SKM-1 (cell line): Measurements from ENCODE around the gene NLRP6.
"Not testable (repeated sequence)": the region's sequence is repeated elsewhere in the genome, so short reads cannot be mapped to it uniquely, and the experiment has no call there.

Experiments used
- DNase-seq: peaks from one replicate; lab custom pipeline; 2025; ENCODE audit not compliant: unreplicated experiment; lab: John Stamatoyannopoulos, UW

Gene NLRP6

GRCh38 chr11:306645-307371, 28.6 kb downstream of the NLRP6 start:
- DNase-seq, result no peak

GRCh38 chr11:307766-308708, 29.8 kb downstream of the NLRP6 start, which contains the start of gene IFITM2:
TSS of gene IFITM2 (plus strand) at chr11:307816. CDS start at chr11:308193, 377 bp downstream.
- peak; percentile 91 for DNase-seq

GRCh38 chr11:308740-309665, 30.8 kb downstream of the NLRP6 start:
- DNase-seq, result not testable (repeated sequence)

DNA sequence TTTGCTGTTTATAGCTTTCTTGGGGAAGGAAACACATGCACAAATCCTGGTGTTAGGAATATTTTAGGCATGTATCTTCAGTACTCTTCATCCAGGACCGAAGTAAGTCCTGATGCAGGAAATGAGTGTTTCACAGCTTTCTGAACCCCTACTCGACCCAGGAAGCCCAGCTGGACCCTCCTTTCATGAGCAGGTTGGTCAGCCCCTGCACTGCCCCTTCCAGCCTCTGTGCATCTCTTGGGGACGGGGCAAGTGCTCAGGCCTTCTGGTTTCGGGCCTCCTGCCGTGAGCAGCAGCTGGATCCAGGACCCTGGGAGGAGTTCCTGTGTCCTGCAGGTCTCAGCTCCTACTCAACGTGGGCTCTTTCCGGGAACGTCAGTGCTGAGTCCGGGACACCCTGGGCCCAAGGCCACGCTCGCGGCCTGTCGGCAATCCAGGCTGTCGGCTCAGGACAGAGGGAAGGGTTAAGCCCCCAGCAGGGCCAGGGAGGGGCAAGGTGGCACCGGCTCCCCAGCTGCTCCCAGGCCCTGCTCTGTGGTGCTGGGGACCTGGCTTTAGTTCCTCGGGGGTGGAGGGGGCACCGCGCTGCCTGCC, 31.9 kb downstream of the NLRP6 start:
- DNase-seq, result not testable (repeated sequence)

- not testable (repeated sequence) for DNase-seq
Observed at GRCh38 chr11:311013-311748, 33.0 kb downstream of the NLRP6 start.

GRCh38 chr11:312092-312816, 34.0 kb downstream of the NLRP6 start:
- no peak for DNase-seq

GRCh38 chr11:313304-313786, 35.1 kb downstream of the NLRP6 start:
- no peak for DNase-seq

- peak; percentile 38 for DNase-seq
Observed at GRCh38 chr11:313787-314553, 35.8 kb downstream of the NLRP6 start, which contains the start of gene IFITM1. TSS of gene IFITM1 (plus strand) at chr11:314040. CDS start at chr11:314171, 131 bp downstream.

DNA sequence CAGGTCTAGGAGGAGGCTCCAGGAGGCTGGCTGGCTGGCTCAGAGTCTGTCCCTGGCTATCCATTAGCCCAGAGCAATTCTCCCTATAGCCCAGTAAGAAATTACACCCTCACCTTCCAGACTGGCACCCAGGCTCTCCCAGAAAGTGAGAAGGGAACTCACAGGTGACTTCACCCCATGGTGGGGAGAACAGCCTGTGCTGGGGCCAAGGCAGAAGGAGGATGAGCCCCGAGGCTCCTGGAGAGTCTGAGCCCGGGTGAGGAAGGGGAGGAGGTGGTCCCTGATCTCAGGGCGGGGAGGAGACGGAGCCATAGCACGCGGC, 36.3 kb downstream of the NLRP6 start:
- DNase-seq, result not testable (repeated sequence)

DNA sequence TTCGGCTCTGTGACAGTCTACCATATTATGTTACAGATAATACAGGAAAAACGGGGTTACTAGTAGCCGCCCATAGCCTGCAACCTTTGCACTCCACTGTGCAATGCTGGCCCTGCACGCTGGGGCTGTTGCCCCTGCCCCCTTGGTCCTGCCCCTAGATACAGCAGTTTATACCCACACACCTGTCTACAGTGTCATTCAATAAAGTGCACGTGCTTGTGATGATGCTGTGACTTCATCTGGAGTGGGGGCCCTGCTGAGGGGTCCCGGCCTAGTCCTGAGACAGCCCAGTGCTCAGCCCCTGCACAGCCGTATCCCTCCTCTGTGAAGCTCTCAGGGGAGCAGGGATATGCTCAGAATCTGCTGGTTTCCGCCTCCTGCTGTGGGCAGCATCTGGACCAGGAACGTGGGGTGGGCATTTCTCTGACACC, 36.9 kb downstream of the NLRP6 start:
- no peak for DNase-seq

DNA sequence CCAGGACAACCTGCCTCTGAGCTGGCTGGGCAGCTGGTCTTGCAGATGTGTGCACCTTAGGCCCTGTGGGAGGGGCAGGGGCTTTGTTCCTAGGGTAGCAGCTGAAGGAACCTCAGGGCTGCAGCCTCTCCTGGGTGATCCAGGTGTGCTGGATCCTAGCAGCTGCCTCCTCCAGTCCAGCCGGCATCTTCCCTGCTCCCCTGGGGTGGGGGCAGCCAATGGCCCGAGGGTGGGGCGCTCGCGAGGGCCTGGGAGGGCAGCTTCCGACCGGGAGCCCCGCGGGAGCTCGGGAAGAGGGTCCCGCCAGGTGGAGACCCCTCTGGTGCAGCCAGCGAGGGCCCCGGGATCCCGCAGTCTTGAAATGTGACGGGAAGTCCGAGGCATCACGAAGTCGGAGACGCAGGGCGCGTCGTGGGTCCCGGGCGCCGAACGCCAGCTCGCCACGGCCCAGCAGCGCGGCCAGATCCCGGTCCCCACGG, 37.3 kb downstream of the NLRP6 start:
- no peak for DNase-seq

GRCh38 chr11:316031-316701, 38.0 kb downstream of the NLRP6 start:
- DNase-seq, result no peak

- no peak for DNase-seq
Observed at GRCh38 chr11:316891-317301, 38.7 kb downstream of the NLRP6 start.

GRCh38 chr11:317668-318404, 39.6 kb downstream of the NLRP6 start:
- DNase-seq, result not testable (repeated sequence)

DNA sequence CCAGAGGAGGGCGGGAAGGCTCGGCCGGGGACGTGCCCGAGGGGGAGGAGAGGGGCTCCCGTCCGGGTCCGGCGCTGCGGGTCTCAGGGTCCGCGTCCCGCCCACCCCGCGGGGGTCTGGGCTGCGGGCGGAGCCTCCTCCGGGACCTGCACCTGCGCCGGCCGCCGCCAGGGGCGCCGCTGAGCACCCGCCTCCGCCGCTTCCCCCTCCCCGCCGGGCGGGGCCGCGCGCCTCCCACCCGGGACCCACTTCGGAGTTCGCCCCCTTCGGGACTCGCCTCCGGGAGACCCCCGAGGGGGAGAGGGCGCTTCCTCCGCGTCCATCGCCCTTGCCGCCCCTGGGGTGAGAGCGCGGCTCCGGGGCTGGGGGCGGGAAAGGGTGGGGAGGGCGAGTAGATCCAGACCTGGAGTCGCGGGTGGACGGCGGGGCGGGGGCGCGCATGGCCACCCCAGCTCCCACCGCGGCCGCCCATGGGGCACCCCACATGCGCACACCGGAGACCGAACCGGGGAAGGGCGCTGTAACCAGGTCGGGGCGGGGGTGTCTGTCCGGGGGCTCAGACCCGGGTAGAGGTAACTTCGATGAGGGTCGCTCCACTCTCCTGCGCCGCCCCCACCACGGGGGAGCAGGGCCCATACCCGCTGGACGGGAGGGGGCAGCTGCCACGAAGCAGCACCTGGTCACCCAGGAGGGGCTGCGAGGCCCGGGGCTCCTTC, 40.4 kb downstream of the NLRP6 start:
- DNase-seq, result not testable (repeated sequence)
